ENCODE measurements around the gene MACO1.
"Not testable (repeated sequence)": the region's sequence is repeated elsewhere in the genome, so short reads cannot be mapped to it uniquely, and the experiment has no call there.

The MACO1 gene

DNA sequence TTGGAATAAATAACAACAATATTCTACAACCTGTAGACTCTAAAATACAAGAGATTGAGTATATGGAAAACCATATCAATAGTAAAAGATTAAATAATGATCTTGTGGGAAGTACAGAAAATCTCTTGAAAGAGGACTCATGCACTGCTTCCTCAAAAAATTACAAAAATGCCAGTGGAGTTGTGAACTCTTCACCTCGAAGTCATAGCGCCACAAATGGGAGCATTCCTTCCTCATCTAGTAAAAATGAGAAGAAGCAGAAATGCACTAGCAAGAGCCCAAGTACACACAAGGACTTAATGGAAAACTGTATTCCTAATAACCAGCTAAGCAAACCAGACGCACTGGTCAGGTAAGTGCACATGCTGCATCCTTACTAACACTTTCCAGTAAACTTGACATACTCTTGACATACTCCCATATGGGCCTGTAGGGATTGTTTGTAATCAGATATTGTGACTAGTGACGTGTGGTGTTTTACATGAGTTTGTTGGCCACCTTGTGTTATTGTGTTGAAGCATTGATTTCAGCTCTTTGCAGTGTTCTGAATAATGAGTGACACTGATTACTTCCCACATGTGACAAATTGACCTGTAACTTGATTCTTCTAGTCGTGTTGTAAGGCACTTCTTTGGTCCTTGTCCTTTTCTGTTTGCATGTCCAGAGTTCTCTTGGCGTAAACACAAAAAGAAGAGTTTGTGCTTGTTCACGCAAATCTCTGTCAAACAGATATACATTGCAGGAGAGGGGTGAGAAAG lies 28.0 kb downstream of the MACO1 start:
- FAIRE-seq (peak; percentile 82), DNase-seq (ENCODE audit: insufficient read length) (no peak)
- TF ChIP-seq POLR2AphosphoS5 (IDR thresholded peaks at IDR 0.05; ENCODE audit: low read depth, low read length) (no peak), POLR2A (IDR thresholded peaks at IDR 0.05; ENCODE audit: low read depth, low read length) (no peak)

DNA sequence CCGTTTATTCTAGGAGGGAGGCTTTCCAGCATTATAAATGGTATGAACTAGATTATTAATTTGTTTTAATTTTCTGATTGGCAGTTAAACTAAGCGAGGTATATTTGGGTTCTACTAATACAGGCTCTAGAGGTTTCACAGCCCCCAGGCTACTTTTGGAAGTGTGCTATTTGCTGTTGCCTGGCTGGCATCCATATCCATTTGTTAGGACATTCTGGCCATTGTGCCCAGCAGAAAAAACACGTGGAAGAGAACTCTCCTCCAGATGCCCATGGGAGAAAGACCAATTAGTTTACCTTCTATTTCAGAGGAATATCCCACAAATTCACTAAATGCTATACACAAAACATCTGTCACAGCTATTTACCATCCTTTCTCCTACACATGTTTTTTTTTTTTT lies 29.3 kb downstream of the MACO1 start:
- FAIRE-seq, result no peak
- DNase-seq (ENCODE audit: insufficient read length), result no peak
- TF ChIP-seq POLR2AphosphoS5 (IDR thresholded peaks at IDR 0.05; ENCODE audit: low read depth, low read length) (no peak), POLR2A (IDR thresholded peaks at IDR 0.05; ENCODE audit: low read depth, low read length) (no peak), TAF1 (IDR thresholded peaks at IDR 0.05; ENCODE audit: borderline replicate concordance, low read depth, low read length) (no peak)

DNA sequence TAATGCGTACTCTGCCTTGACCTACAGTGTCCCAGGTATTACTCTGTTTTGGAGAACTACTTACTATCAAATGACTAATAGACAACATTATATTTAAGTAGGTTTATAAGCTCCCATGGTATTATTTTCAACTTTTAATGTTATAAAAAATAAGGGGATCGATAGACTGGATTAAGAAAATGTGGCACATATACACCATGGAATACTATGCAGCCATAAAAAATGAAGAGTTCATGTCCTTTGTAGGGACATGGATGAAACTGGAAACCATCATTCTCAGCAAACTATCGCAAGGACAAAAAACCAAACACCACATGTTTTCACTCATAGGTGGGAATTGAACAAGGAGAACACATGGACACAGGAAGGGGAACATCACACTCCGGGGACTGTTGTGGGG lies 30.1 kb downstream of the MACO1 start:
- not testable (repeated sequence) for FAIRE-seq; DNase-seq (ENCODE audit: insufficient read length)

DNA sequence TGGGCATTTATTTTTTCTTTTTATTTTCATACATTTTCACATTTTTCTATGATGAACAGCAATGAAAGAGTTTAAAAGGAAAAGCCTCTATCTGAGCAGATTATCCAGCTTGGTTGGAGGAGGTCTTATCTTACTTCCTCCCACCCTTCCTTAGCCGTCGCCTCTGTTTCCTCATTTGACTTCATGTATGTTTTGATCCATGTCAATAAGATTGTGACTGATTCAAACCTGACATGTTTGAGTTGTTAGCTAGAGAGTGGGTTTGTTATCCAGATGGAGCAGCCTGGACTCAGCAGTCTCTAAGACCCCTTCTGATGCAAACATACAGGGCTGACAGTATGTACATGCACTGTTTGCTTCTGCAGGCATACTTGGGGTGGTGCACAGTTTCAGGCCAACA lies 31.2 kb downstream of the MACO1 start:
- FAIRE-seq, result no peak
- DNase-seq (ENCODE audit: insufficient read length), result no peak
- no peak for TF ChIP-seq TAF1 (IDR thresholded peaks at IDR 0.05; ENCODE audit: borderline replicate concordance, low read depth, low read length)
- no peak for TF ChIP-seq POLR2AphosphoS5 (IDR thresholded peaks at IDR 0.05; ENCODE audit: low read depth, low read length)
- TF ChIP-seq POLR2A (IDR thresholded peaks at IDR 0.05; ENCODE audit: low read depth, low read length), result no peak

DNA sequence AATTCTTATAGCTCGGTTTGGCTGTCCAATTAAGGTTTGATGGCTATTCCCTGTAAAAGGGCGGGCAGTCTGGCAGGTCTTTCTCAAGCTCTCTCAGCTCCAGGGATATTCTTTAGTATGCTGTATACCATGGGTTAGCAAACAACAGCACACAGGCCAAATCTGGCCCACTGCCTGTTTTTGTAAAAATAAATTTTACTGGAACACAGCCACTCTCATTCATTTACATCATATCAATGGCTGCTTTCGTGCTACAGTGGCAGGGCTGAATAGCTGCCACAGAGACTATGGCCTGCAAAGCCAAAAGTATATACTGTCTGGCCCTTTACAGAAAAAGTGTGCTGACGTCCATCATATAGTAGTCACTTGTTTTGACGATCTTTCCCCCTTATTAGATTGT lies 32.0 kb downstream of the MACO1 start:
- no peak for TF ChIP-seq TAF1 (IDR thresholded peaks at IDR 0.05; ENCODE audit: borderline replicate concordance, low read depth, low read length)
- no peak for DNase-seq (ENCODE audit: insufficient read length)
- no peak for FAIRE-seq

DNA sequence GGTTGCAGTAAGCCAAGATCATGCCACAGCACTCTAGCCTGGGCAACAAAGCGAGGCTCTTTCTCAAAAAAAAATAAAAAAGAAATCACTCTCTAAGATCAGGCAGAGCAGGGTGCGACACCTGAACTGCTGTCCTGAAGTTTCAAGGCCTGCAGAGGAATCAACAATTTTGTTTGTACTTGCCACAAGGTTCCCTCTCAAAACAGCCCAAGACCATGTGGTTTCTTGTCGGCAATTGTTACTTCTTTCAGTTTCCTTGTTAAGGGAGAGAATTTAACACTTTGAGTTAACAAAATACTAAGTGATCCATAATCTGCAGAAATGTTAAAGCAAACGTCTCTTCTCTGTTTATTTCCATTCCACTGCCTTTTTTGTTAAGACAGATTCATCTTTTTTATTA lies 36.5 kb downstream of the MACO1 start:
- no peak for DNase-seq (ENCODE audit: insufficient read length)
- FAIRE-seq, result no peak
- TF ChIP-seq POLR2AphosphoS5 (IDR thresholded peaks at IDR 0.05; ENCODE audit: low read depth, low read length), result no peak
- TF ChIP-seq TAF1 (IDR thresholded peaks at IDR 0.05; ENCODE audit: borderline replicate concordance, low read depth, low read length), result no peak
- no peak for TF ChIP-seq POLR2A (IDR thresholded peaks at IDR 0.05; ENCODE audit: low read depth, low read length)

DNA sequence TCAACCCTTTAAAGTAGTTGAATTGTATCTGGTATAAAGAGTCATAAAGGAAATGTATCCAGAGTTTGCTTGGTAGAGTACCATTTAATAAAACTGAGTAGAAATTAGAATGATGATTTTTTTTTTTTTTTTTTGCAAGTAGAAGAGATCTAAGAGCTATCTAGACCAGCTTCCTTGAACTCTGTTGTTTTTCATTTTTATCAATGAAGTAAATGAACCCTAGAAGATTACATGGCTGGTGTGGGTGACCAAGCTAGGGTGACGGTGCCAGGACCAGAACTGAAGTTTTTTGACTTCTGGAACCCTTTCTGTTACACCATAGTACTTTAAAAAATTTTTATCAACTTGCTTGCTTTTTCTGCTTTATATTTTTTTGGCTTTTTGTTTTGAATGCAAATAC lies 36.9 kb downstream of the MACO1 start:
- DNase-seq (ENCODE audit: insufficient read length) (no peak), FAIRE-seq (no peak)
- TF ChIP-seq POLR2AphosphoS5 (IDR thresholded peaks at IDR 0.05; ENCODE audit: low read depth, low read length) (no peak), POLR2A (IDR thresholded peaks at IDR 0.05; ENCODE audit: low read depth, low read length) (no peak), TAF1 (IDR thresholded peaks at IDR 0.05; ENCODE audit: borderline replicate concordance, low read depth, low read length) (no peak)

DNA sequence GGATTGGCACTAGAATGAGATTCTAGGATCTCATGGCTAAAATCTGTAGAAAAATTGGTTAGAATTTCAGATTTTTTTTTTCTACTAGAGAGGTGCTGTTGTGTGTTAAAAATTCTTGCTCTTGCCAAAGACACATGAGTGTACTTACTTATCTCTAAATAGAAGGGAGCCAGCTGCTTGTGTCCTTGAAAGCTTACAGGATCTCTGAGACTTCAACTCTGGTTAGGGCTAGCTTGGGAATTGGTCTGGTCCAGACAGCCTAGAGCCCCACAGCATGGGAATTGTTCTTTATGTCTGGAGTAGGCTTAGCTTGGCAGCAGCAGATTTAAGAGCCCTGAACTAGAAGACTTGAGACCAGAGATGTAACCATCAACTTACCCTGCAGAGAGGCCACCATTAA lies 37.3 kb downstream of the MACO1 start:
- no peak for FAIRE-seq
- no peak for DNase-seq (ENCODE audit: insufficient read length)

DNA sequence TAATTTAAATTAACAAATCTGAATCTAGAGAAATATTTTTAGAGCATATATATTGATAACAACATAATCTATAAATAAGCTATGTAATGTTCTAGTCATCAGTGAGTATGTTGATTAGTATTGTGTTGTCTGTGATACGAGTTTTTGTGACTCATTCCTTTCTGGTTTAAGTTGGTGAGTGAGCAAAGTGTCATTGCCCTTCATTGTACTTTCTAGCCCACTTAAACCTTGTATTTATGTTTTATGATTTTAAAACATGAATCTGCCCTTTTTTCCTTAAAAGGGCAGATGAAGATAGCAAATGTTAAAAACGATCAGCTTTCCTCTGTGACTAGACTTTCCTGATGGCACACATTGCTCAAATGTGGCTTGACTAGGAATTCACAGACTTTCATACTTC lies 38.5 kb downstream of the MACO1 start:
- DNase-seq (ENCODE audit: insufficient read length) (no peak), FAIRE-seq (no peak)
- TF ChIP-seq POLR2A (IDR thresholded peaks at IDR 0.05; ENCODE audit: low read depth, low read length), result no peak

More for the DNA sequence above, 37.3 kb downstream of the MACO1 start:
- TF ChIP-seq POLR2AphosphoS5 (IDR thresholded peaks at IDR 0.05; ENCODE audit: low read depth, low read length), result no peak
- TF ChIP-seq POLR2A (IDR thresholded peaks at IDR 0.05; ENCODE audit: low read depth, low read length), result no peak
- TF ChIP-seq TAF1 (IDR thresholded peaks at IDR 0.05; ENCODE audit: borderline replicate concordance, low read depth, low read length), result no peak

DNA sequence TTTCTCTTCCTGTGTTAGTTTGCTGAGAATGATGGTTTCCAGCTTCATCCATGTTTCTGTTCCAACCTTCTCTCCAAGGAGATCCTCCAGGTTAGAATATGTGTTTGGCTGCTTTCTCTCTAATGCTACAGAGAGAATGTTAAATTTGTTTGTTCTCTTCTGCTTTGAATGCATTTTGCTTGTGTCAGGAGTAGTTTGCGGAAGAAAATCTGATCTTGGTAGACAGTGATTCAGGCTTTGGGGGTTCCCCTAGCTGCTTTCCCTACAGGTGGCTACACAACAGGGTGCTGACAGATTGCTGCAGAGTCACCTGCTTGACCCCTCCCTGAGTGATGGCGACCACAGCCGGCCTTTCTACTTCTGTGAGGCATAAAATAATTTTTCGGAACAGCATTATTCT lies 41.8 kb downstream of the MACO1 start:
- DNase-seq (ENCODE audit: insufficient read length) (no peak), FAIRE-seq (peak; percentile 84)
- TF ChIP-seq POLR2AphosphoS5 (IDR thresholded peaks at IDR 0.05; ENCODE audit: low read depth, low read length) (no peak), POLR2A (IDR thresholded peaks at IDR 0.05; ENCODE audit: low read depth, low read length) (no peak), TAF1 (IDR thresholded peaks at IDR 0.05; ENCODE audit: borderline replicate concordance, low read depth, low read length) (no peak)

DNA sequence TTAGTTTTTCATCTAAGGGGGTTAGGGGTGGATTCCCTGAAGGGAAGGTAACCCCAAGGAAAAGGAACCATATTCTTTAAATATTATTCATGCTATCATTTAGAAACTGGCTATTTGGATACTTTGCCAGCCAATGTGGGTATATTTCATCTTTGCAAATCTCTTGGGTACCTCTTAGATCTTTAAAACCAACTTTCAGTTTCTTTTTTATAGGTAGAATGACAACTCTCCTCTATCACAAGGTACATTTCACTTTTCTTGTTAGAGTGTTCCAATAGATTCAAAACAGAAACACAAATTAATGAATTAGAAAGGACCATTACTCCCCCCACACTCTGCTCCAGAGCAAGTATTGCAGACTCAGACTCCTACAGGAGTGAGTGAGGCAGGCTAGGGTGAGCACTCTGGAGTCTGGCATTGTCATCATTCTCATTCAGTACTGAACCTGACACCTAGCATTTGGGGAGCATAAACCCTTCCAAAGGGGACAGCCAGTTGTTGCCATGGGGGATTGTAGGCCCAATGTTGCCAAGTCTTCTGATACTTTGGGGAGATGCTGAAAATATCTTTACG lies 43.0 kb downstream of the MACO1 start:
- TF ChIP-seq POLR2AphosphoS5 (IDR thresholded peaks at IDR 0.05; ENCODE audit: low read depth, low read length), result no peak
- TF ChIP-seq POLR2A (IDR thresholded peaks at IDR 0.05; ENCODE audit: low read depth, low read length), result no peak
- TF ChIP-seq TAF1 (IDR thresholded peaks at IDR 0.05; ENCODE audit: borderline replicate concordance, low read depth, low read length), result no peak
- DNase-seq (ENCODE audit: insufficient read length), result no peak

DNA sequence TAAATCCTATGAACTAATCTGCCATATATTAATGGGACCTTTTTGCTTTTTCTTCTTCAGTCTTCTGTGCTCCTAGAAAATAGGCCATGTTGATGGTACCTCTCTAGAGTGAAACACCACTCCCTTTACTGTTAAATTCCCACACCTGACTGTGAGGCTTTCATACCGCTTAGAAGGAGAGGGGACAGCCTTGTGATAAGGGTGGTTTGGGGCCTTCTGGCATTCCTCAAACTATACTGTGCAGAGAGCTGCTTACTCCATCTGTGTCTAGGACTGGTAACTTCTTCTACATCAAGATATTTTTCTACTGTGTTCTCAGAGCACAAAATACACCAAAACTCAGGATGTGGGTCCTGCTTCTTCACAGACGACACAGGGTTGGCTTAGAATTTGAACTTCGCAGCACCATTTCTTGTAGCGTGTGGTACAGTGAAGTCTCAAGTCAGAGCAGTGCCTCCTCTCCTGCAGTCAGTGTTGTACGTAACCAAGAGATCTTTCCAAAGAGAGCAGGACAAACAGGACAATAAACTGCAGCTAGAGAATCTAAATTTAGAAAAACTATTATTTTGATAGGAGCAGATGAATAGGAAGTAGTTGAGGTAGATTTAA lies 43.8 kb downstream of the MACO1 start:
- DNase-seq (ENCODE audit: insufficient read length) (no peak), FAIRE-seq (peak; percentile 54)
- TF ChIP-seq TAF1 (IDR thresholded peaks at IDR 0.05; ENCODE audit: borderline replicate concordance, low read depth, low read length), result no peak
- no peak for TF ChIP-seq POLR2AphosphoS5 (IDR thresholded peaks at IDR 0.05; ENCODE audit: low read depth, low read length)
- TF ChIP-seq POLR2A (IDR thresholded peaks at IDR 0.05; ENCODE audit: low read depth, low read length), result no peak

More for the DNA sequence above, 43.0 kb downstream of the MACO1 start:
- peak; percentile 74 for FAIRE-seq

All from GM12892 (cell line).